ENCODE measurements around the gene MAP3K20. TPM values are rescaled to one million over a fixed set of nuclear protein-coding genes. Genes with fewer than 3 reads are reported as not detected.

MAP3K20 gene
- total and polyA plus RNA-seq, 2 of the 8 experiments (the other 6 are each of a cell fraction or from before 2014, with no cell fraction given) = 3.1 to 11.1 TPM

DNA sequence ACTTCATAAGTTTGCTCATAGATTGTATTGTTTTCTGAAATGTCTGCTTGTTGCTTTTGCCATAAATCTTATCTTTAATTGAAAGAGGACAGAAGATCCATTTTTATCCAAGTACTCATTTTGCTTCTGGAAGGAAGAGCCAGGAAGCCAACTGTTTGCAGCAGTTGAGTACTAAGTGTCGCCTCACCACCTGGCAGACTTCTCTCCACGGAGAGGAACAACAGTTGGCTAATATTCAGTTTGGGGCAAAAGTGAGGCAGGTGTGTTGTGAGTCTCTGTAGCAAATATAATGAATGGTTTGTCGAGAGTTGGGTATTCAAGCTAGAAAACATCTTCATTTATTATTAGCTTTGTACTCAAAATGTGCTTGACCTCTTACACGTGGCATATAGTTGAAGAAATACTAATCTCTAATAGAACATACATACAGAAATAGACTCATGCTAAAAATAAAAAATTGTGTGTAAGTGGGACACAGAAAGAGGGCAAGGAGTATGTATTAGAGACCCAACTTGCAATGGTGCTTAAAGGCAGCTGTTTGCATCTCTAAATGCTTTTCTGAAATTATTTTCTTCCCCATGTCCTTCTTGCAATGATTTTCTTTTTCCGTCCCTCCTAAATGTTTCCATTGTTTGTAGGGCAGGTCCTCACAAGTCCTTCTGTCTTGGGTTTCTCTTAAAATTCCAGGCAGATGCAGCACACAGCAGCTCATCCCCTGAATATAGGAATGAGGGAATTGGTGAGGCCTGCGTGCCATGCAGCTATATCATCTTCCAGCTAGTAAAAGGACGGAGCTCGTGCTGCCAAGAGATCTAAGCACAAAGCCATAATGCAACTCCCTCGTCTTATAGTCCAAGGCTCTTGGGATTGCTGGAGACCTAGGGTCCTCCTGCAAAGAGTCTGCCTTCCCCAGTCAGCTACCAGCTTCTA lies 44.8 kb upstream of the MAP3K20 start (continued):
- TF ChIP-seq EGR1 (IDR thresholded peaks at IDR 0.05; ENCODE audit: borderline replicate concordance, low read depth, low read length) (no peak), FOSL1 (IDR thresholded peaks at IDR 0.05; ENCODE audit: insufficient read depth, low read depth, low read length) (no peak), KDM1A (IDR thresholded peaks at IDR 0.05; ENCODE audit: borderline replicate concordance, low read length) (no peak), CBX8 (IDR thresholded peaks at IDR 0.05; ENCODE audit: borderline replicate concordance, low read depth, low read length) (no peak), MAFK (IDR thresholded peaks at IDR 0.05; ENCODE audit: low read depth, low read length) (no peak)

Measured in H1 (cell line).